HG03342 (cell line): ENCODE data around the gene ZBED3.
"Not testable (repeated sequence)": the region's sequence is repeated elsewhere in the genome, so short reads cannot be mapped to it uniquely, and the experiment has no call there.

Experiments used
- ATAC-seq: cut with Tn5 transposase; IDR thresholded peaks from one replicate; pipeline ENCODE4 v1.9.1; 2021; ENCODE audit warnings: mild to moderate bottlenecking, moderate library complexity; ENCODE audit not compliant: unreplicated experiment

The ZBED3 gene

GRCh38 chr5:77080479-77080878, 6.6 kb downstream of the ZBED3 start:
- ATAC-seq, result not testable (repeated sequence)

- no peak for ATAC-seq
Measured at GRCh38 chr5:77077829-77078176, 9.3 kb downstream of the ZBED3 start.

GRCh38 chr5:77076961-77077828, 9.9 kb downstream of the ZBED3 start:
- peak; percentile 82 for ATAC-seq

- no peak for ATAC-seq
Measured at GRCh38 chr5:77074745-77075144, 12.3 kb downstream of the ZBED3 start.

GRCh38 chr5:77073667-77074066, 13.4 kb downstream of the ZBED3 start:
- no peak for ATAC-seq

- no peak for ATAC-seq
Measured at GRCh38 chr5:77066823-77067442, 20.2 kb downstream of the ZBED3 start.

GRCh38 chr5:77066184-77066583, 20.9 kb downstream of the ZBED3 start:
- no peak for ATAC-seq

GRCh38 chr5:77065256-77065655, 21.8 kb downstream of the ZBED3 start:
- ATAC-seq, result no peak

GRCh38 chr5:77064040-77064439, 23.0 kb downstream of the ZBED3 start:
- no peak for ATAC-seq

- ATAC-seq, result no peak
Measured at GRCh38 chr5:77046416-77047073, 40.5 kb downstream of the ZBED3 start.

- ATAC-seq, result no peak
Measured at GRCh38 chr5:77035950-77036349, 51.1 kb downstream of the ZBED3 start.

- ATAC-seq, result no peak
Measured at GRCh38 chr5:77033338-77033737, 53.7 kb downstream of the ZBED3 start.

- ATAC-seq, result no peak
Measured at GRCh38 chr5:77032635-77033034, 54.5 kb downstream of the ZBED3 start.

GRCh38 chr5:77031891-77032290, 55.2 kb downstream of the ZBED3 start:
- ATAC-seq, result no peak

- peak; percentile 99 for ATAC-seq
Measured at GRCh38 chr5:77030097-77031071, 56.7 kb downstream of the ZBED3 start, which contains the start of gene AGGF1. Gene AGGF1 (plus strand): TSS chr5:77030404. CDS start chr5:77030767, 363 bp downstream.

- no peak for ATAC-seq
Measured at GRCh38 chr5:77029376-77029885, 57.7 kb downstream of the ZBED3 start.

- ATAC-seq, result no peak
Measured at GRCh38 chr5:77028631-77029375, 58.3 kb downstream of the ZBED3 start.

GRCh38 chr5:77024490-77024889, 62.6 kb downstream of the ZBED3 start:
- ATAC-seq, result no peak

- ATAC-seq, result no peak
Measured at GRCh38 chr5:77022511-77023417, 64.3 kb downstream of the ZBED3 start.
